Mucosa of descending colon (tissue), 3 donors: Measurements from ENCODE around the gene NRAP. TPM values are rescaled to one million over a fixed set of nuclear protein-coding genes. Genes with fewer than 3 reads are reported as not detected.
A peak's percentile ranks its signal among the peaks of the same experiment; 100 is the strongest.

Experiments
- ATAC-seq: fragments of 200-7000 bp; cut with Tn5 transposase; one replicate; pipeline ENCODE4 v1.9.1; 2020; ENCODE audit warnings: mild to moderate bottlenecking, moderate library complexity
- DNase-seq, 3 donors: peaks; one replicate each; pipeline ENCODE4 v3.0.0-alpha.2; 2020
- H3K36me3 ChIP-seq: fragments of 200-600 bp; one replicate; pipeline ENCODE4 v1.8.0; 2021; ENCODE audit warnings: low read depth, mild to moderate bottlenecking
- H3K4me1 ChIP-seq: fragments of 200-600 bp; one replicate; pipeline ENCODE4 v1.8.0; 2021; ENCODE audit warnings: low read depth, mild to moderate bottlenecking
- H3K4me3 ChIP-seq: fragments of 200-600 bp; one replicate; pipeline ENCODE4 v1.8.0; 2021; ENCODE audit warnings: mild to moderate bottlenecking
- H3K9me3 ChIP-seq: fragments of 200-600 bp; one replicate; pipeline ENCODE4 v1.8.0; 2021; ENCODE audit warnings: mild to moderate bottlenecking
- intact Hi-C, 2 donors: fragments of 100-400 bp; cut with DNase I in 1 of 2; cut with micrococcal nuclease in 1 of 2; formaldehyde crosslinking; loops; one replicate each; pipeline versions ENCODE4 v1.11.0 to v1.11.1; 2022; cut with DNase I, micrococcal nuclease
- total RNA-seq, 3 donors: library from RNA; stranded (reverse); fragmentation: NEBNext Ultra II Directional in 2 of 3; extraction: Animal tissue kit (Norgen Biotek cat#: 25700) in 2 of 3; gene quantifications; one replicate each; pipeline versions ENCODE4 v1.2.1 to v1.2.4, GENCODE V29; 2021 to 2023
- TF ChIP-seq, protein P1 (sequence below): fragments of 200-600 bp; IDR thresholded peaks from one replicate; pipeline ENCODE4 v1.8.0; 2022; ENCODE audit warnings: antibody characterized with exemption, mild to moderate bottlenecking
- donor health status: DM: no; HTN: no; CAD: no; lungs with moderate emphysema.
- donor health status: DM: no; HTN: no; CAD: no.
- donor health status: DM: no; HTN: yes; CAD: no.

NRAP gene
- total RNA-seq, 3 donors from 2014 or later, result 0.16 to 1.6 (median 0.80) TPM

DNA sequence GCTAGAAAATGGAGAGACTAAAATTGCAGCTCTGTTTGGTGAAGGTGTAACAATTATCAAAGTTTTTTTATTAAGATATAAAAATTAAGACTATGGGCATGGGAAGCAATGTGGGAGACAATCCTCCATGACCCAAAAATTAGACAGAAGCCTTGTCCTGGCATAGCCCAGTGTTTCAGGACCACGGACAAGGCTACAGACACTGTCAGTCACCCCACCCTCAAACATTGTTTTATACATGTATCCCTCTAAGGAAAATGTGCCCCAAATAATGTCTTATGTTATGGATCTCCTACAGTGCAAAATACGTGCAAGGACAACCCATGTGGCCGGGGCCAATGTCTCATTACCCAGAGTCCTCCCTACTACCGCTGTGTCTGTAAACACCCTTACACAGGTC, 87.0 kb downstream of the NRAP start:
- Histone ChIP-seq H3K36me3 (no peaks in the 10 kb centered on the region), H3K4me1 (no peaks in the 10 kb centered on the region), H3K9me3 (no peaks in the 10 kb centered on the region), H3K4me3 (no peak overlapping the region)
- TF ChIP-seq, protein P1, sequence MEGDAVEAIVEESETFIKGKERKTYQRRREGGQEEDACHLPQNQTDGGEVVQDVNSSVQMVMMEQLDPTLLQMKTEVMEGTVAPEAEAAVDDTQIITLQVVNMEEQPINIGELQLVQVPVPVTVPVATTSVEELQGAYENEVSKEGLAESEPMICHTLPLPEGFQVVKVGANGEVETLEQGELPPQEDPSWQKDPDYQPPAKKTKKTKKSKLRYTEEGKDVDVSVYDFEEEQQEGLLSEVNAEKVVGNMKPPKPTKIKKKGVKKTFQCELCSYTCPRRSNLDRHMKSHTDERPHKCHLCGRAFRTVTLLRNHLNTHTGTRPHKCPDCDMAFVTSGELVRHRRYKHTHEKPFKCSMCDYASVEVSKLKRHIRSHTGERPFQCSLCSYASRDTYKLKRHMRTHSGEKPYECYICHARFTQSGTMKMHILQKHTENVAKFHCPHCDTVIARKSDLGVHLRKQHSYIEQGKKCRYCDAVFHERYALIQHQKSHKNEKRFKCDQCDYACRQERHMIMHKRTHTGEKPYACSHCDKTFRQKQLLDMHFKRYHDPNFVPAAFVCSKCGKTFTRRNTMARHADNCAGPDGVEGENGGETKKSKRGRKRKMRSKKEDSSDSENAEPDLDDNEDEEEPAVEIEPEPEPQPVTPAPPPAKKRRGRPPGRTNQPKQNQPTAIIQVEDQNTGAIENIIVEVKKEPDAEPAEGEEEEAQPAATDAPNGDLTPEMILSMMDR, result no peak
- intact Hi-C loops, result no loop called here
- DNase-seq (peak in 1 of 3 donors; percentile 47), ATAC-seq (no peak)

GRCh38 chr10:113573368-113573767, 90.5 kb downstream of the NRAP start:
- Histone ChIP-seq H3K4me3 (no peak overlapping the region), H3K4me1 (no peaks in the 10 kb centered on the region), H3K36me3 (no peaks in the 10 kb centered on the region), H3K9me3 (no peaks in the 10 kb centered on the region)
- intact Hi-C loops, result no loop called here
- DNase-seq (no peak), ATAC-seq (no peak)
- TF ChIP-seq, protein P1, result no peak

DNA sequence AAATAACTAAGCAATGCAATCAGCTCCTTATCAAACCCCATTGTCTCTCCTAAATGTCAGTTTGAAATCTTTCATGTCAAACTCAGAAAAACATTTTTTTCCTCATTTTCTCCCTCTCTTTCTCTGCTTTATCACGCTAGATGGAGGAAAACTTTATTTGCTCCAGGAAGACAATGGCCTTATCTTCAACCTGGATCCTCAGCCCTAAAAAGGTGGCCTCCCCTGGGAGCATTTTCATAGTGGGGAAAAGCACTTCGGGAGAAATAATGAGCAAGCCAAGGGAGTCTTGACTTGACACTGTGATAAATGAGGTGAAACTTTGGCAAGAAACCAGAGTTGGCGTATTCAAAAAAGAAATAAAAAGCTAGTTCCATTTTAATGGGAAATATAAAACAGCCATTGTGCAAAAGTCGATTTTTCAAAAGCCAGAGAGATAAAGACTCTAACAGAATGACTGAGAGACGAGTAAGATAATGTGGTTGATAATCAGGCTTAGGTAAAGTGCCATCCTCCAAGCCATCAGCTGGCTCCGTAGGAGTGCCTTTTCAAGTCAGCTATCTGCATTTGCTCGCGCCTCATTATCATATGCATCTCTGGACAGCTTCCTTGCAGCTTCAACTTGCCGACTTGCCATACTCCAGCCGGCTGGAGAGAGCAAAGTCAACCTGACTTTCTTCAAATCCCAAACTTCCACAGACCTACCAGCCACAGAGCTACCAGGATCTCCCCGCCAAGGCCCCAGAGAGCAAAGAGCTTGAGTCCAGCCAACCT, 91.1 kb downstream of the NRAP start:
- intact Hi-C loops, result no loop called here
- DNase-seq (no peak), ATAC-seq (no peak)
- Histone ChIP-seq H3K4me3 (no peak overlapping the region), H3K4me1 (no peaks in the 10 kb centered on the region), H3K9me3 (no peaks in the 10 kb centered on the region), H3K36me3 (no peaks in the 10 kb centered on the region)
- TF ChIP-seq, protein P1, result no peak

DNA sequence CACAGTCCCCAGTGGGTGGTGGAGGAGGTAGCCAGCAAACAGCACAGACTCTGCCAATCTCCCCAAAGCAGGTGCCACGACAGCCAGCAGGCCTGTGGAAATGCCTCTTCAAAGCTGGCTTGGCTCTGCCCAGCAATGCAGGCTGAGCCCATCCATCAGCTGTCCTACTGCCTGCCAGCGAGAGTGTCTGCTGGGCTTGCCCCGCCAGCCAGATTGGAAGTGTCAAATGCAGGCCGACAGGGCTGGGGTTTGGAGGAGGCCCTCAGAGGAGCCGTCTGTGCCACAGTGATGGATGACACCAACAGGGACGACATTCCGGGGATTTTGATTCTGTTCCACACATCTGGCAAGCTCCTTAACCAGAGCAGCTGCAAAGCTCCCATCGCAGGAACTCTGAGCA, 94.3 kb downstream of the NRAP start:
- TF ChIP-seq, protein P1, result no peak
- no peaks in the 10 kb centered on the region for H3K4me1 ChIP-seq
- H3K9me3 ChIP-seq, result no peaks in the 10 kb centered on the region
- no peak overlapping the region for H3K4me3 ChIP-seq
- intact Hi-C loops, result no loop called here
- no peak for ATAC-seq
- no peak for DNase-seq
- H3K36me3 ChIP-seq, result no peaks in the 10 kb centered on the region

GRCh38 chr10:113566888-113567287, 97.0 kb downstream of the NRAP start:
- intact Hi-C loops, result no loop called here
- Histone ChIP-seq H3K9me3 (no peaks in the 10 kb centered on the region), H3K4me1 (peaks cover 10% of the 10 kb centered on the region), H3K36me3 (no peaks in the 10 kb centered on the region), H3K4me3 (no peak overlapping the region)
- TF ChIP-seq, protein P1, result no peak
- ATAC-seq (no peak), DNase-seq (no peak)

- TF ChIP-seq, protein P1, result no peak
- Histone ChIP-seq H3K4me3 (no peak overlapping the region), H3K9me3 (no peaks in the 10 kb centered on the region), H3K36me3 (no peaks in the 10 kb centered on the region), H3K4me1 (peaks cover 10% of the 10 kb centered on the region)
- intact Hi-C loops, result no loop called here
- DNase-seq (no peak), ATAC-seq (no peak)
Observed at GRCh38 chr10:113565364-113565763, 98.5 kb downstream of the NRAP start.
